Activated T-cell treated with anti-CD3 and anti-CD28 coated beads, Interleukin-2, amount 50 U/mL, for 4 hours (primary cell): ENCODE data around the gene CYP2W1. TPM values are rescaled to one million over a fixed set of nuclear protein-coding genes. Genes with fewer than 3 reads are reported as not detected.

Source experiments
- ATAC-seq, 2 donors: fragments of 200-7000 bp; cut with Tn5 transposase; one replicate each; pipeline ENCODE4 v1.10.0; 2021
- DNase-seq: peaks from one replicate; pipeline ENCODE4 v3.0.0-alpha.2; 2020
- H3K27me3 Mint-ChIP-seq: one replicate; pipeline ENCODE4 v1.8.0; 2021; ENCODE audit warnings: low read depth, mixed read lengths
- H3K36me3 Mint-ChIP-seq: one replicate; pipeline ENCODE4 v1.8.0; 2022; ENCODE audit warnings: mixed read lengths; ENCODE audit not compliant: insufficient read depth
- H3K4me1 Mint-ChIP-seq: one replicate; pipeline ENCODE4 v1.8.0; 2021; ENCODE audit warnings: low read depth, mixed read lengths
- H3K4me3 Mint-ChIP-seq: one replicate; pipeline ENCODE4 v1.8.0; 2021; ENCODE audit warnings: mild to moderate bottlenecking, moderate library complexity, mixed read lengths
- H3K9me3 Mint-ChIP-seq: one replicate; pipeline ENCODE4 v1.8.0; 2021; ENCODE audit warnings: mixed read lengths
- total RNA-seq, 3 donors: library from RNA; stranded (reverse); gene quantifications; one replicate each; pipeline ENCODE4 v1.2.1, GENCODE V29; 2021

Gene CYP2W1
- total RNA-seq, 3 donors from 2014 or later: not detected

- H3K4me1 Mint-ChIP-seq: peaks cover 14% of the 10 kb centered on the region
- H3K36me3 Mint-ChIP-seq: no peaks in the 10 kb centered on the region
- no peaks in the 10 kb centered on the region for H3K27me3 Mint-ChIP-seq
- H3K4me3 Mint-ChIP-seq: no peak overlapping the region
- DNase-seq: no peak
- no peaks in the 10 kb centered on the region for H3K9me3 Mint-ChIP-seq
- no peak for ATAC-seq
Measured at GRCh38 chr7:1015196-1016121, 32.5 kb downstream of the CYP2W1 start.

- Mint-ChIP-seq H3K9me3 (no peaks in the 10 kb centered on the region), H3K27me3 (no peaks in the 10 kb centered on the region), H3K36me3 (peaks cover 5% of the 10 kb centered on the region), H3K4me1 (peaks cover 7% of the 10 kb centered on the region), H3K4me3 (no peak overlapping the region)
- ATAC-seq: no peak
- DNase-seq: no peak
Measured at GRCh38 chr7:1016577-1017531, 33.9 kb downstream of the CYP2W1 start.

- DNase-seq: no peak
- Mint-ChIP-seq H3K36me3 (peaks cover 12% of the 10 kb centered on the region), H3K4me1 (peaks cover 6% of the 10 kb centered on the region), H3K27me3 (no peaks in the 10 kb centered on the region), H3K4me3 (no peak overlapping the region), H3K9me3 (peaks cover 5% of the 10 kb centered on the region)
- no peak for ATAC-seq
Measured at GRCh38 chr7:1017586-1018333, 34.8 kb downstream of the CYP2W1 start.

- DNase-seq (no peak), ATAC-seq (no peak)
- Mint-ChIP-seq H3K4me1 (peaks cover 6% of the 10 kb centered on the region), H3K36me3 (peaks cover 12% of the 10 kb centered on the region), H3K27me3 (no peaks in the 10 kb centered on the region), H3K9me3 (peaks cover 5% of the 10 kb centered on the region), H3K4me3 (no peak overlapping the region)
Measured at GRCh38 chr7:1018334-1018695, 35.3 kb downstream of the CYP2W1 start.

- H3K9me3 Mint-ChIP-seq: peaks cover 5% of the 10 kb centered on the region
- no peak for ATAC-seq
- H3K4me1 Mint-ChIP-seq: peaks cover 8% of the 10 kb centered on the region
- no peak for DNase-seq
- no peaks in the 10 kb centered on the region for H3K27me3 Mint-ChIP-seq
- peaks cover 12% of the 10 kb centered on the region for H3K36me3 Mint-ChIP-seq
- no peak overlapping the region for H3K4me3 Mint-ChIP-seq
Measured at GRCh38 chr7:1019255-1019785, 36.3 kb downstream of the CYP2W1 start.

GRCh38 chr7:1019789-1020610, 37.0 kb downstream of the CYP2W1 start:
- Mint-ChIP-seq H3K36me3 (peaks cover 12% of the 10 kb centered on the region), H3K27me3 (no peaks in the 10 kb centered on the region), H3K9me3 (peaks cover 5% of the 10 kb centered on the region), H3K4me1 (peaks cover 8% of the 10 kb centered on the region), H3K4me3 (no peak overlapping the region)
- ATAC-seq: no peak
- no peak for DNase-seq

GRCh38 chr7:1020849-1021251, 37.9 kb downstream of the CYP2W1 start:
- Mint-ChIP-seq H3K4me3 (no peak overlapping the region), H3K36me3 (peaks cover 12% of the 10 kb centered on the region), H3K9me3 (peaks cover 5% of the 10 kb centered on the region), H3K4me1 (peaks cover 8% of the 10 kb centered on the region), H3K27me3 (no peaks in the 10 kb centered on the region)
- no peak for DNase-seq
- ATAC-seq: no peak

- Mint-ChIP-seq H3K36me3 (peaks cover 16% of the 10 kb centered on the region), H3K27me3 (no peaks in the 10 kb centered on the region)
- no peak for ATAC-seq
Measured at GRCh38 chr7:1021366-1021765, 38.4 kb downstream of the CYP2W1 start.

GRCh38 chr7:1021931-1022330, 39.0 kb downstream of the CYP2W1 start:
- H3K9me3 Mint-ChIP-seq: peaks cover 5% of the 10 kb centered on the region
- H3K27me3 Mint-ChIP-seq: no peaks in the 10 kb centered on the region
- no peak overlapping the region for H3K4me3 Mint-ChIP-seq
- H3K36me3 Mint-ChIP-seq: peaks cover 17% of the 10 kb centered on the region
- peaks cover 16% of the 10 kb centered on the region for H3K4me1 Mint-ChIP-seq
- DNase-seq (no peak), ATAC-seq (no peak)

More at GRCh38 chr7:1021366-1021765, 38.4 kb downstream of the CYP2W1 start:
- Mint-ChIP-seq H3K4me1 (peaks cover 11% of the 10 kb centered on the region), H3K9me3 (peaks cover 5% of the 10 kb centered on the region), H3K4me3 (no peak overlapping the region)
- no peak for DNase-seq

GRCh38 chr7:1022356-1022755, 39.4 kb downstream of the CYP2W1 start:
- Mint-ChIP-seq H3K27me3 (no peaks in the 10 kb centered on the region), H3K36me3 (peaks cover 17% of the 10 kb centered on the region), H3K4me1 (peaks cover 16% of the 10 kb centered on the region), H3K9me3 (peaks cover 5% of the 10 kb centered on the region), H3K4me3 (no peak overlapping the region)
- no peak for DNase-seq
- no peak for ATAC-seq

- peaks cover 5% of the 10 kb centered on the region for H3K9me3 Mint-ChIP-seq
- H3K4me1 Mint-ChIP-seq: peaks cover 19% of the 10 kb centered on the region
- DNase-seq (no peak), ATAC-seq (no peak)
- no peak overlapping the region for H3K4me3 Mint-ChIP-seq
- no peaks in the 10 kb centered on the region for H3K27me3 Mint-ChIP-seq
- H3K36me3 Mint-ChIP-seq: peaks cover 17% of the 10 kb centered on the region
Measured at GRCh38 chr7:1022801-1023465, 40.0 kb downstream of the CYP2W1 start.

- Mint-ChIP-seq H3K4me3 (no peak overlapping the region), H3K9me3 (peaks cover 5% of the 10 kb centered on the region), H3K4me1 (peaks cover 19% of the 10 kb centered on the region), H3K36me3 (peaks cover 17% of the 10 kb centered on the region), H3K27me3 (no peaks in the 10 kb centered on the region)
- DNase-seq: no peak
- no peak for ATAC-seq
Measured at GRCh38 chr7:1024331-1024841, 41.4 kb downstream of the CYP2W1 start.
